ENCODE measurements around the gene TWSG1.
"Not testable (repeated sequence)": the region's sequence is repeated elsewhere in the genome, so short reads cannot be mapped to it uniquely, and the experiment has no call there.

TWSG1 gene

DNA sequence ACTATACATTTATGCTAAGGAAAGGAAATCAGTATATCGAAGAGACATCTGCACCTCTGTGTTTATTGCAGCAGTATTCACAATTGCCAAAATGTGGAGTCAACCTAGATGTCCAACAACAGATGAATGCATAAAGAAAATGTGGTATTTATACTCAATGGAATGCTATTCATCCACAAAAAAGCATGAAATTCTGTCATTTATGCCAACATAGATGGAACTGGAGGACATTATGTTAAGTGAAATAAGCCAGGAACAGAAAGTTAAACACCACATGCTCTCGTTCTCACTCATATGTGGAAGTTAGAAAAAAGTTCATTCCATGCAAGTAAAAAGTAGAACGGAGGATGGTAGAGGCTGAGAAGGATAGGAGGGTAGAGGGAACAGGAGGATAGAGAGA is 59.5 kb downstream of the TWSG1 start:
- no peak for DNase-seq

DNA sequence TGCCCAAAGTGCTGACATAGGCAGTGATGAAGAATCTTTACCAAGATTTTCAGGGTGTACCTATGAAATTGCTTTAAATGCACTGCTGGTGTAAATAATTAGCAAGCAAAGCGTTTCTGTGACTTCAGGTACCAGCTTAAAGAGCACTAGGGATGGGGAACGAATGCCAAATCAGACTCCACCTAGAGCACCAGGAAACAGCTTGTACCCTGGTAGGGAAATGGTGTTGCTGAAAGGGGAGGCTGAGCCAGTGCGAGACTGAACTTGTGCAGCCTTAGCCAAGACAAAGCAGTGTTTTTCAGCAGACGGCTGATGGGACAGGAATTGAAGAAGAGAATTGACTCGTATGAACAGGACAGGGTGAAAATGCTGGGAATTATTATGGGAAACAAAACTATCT is 65.6 kb downstream of the TWSG1 start:
- no peak for DNase-seq

DNA sequence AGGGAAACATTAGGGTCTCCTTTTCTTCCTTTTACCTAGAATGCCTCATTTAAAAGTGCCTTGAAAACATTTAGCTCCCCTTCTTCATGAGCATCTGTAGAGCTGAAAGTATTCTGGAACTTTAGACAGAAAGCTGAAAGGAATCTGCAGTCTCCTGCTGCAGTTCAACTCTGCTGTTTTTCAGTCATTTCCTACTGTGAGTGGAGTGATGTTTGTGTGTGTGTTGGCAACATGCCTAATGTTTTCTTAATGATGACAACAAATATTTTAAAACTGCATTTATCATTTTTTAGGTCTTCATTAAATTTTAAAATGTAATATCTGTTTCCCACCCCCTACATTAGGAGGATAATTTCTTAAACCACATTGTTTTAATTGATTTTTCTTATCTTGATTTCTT is 66.6 kb downstream of the TWSG1 start:
- DNase-seq: no peak

DNA sequence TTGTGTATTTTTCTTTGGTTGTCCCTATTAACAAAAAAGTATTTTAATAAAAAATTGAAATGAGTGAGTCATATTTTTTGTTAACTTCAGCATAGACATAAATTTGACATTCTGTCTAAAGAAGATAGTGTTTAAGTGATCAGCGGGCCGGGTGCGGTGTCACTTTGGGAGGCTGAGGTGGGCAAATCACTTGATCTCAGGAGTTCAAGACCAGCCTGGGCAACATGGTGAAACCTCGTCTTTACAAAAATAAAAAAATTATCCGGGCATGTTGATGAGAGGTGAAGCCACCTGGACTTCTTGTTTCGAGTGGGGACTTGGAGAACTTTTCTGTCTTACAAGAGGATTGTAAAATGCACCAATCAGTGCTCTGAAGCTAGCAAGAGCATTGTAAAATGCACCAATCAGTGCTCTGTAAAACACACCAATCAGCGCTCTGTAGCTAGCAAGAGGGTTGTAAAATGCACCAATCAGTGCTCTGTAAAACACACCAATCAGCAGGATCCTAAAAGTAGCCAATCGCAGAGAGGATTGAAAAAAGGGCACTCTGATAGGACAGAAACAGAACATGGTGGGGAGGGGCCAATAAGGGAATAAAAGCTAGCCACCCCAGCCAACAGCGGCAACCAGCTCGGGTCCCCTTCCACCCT is 67.9 kb downstream of the TWSG1 start:
- DNase-seq: not testable (repeated sequence)

DNA sequence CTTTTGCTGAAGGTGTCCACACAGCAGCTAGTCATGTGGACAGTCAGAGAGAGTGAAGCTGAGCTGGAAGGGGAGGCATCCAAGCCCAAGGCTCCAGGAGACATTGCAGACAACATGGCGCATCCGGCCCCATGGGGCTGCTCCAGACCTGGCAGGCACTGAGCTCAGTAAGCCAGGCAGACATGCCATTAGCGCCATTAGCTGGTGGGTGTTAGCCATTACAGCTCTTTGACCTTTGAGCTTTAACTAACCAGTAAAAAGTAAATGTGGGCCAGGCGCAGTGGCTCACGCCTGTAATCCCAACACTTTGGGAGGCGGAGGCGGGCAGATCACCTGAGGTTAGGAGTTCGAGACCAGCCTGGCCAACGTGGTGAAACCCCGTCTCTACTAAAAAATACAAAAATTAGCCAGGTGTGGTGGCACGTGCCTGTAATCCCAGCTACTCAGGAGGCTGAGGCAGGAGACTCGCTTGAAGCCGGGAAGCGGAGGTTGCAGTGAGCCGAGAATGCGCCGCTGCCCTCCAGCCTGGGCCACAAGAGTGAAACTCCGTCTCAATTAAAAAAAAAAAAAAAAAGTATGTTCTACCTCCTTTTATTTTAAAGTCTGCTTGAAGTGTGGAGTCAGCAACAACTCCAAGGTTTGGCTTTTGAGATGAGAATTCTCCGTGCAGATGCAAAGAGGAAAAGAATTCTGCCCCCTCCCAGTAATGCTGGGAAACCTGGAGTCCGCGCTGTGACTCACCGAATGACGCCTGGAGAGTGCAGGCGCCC is 69.4 kb downstream of the TWSG1 start:
- DNase-seq: no peak

DNA sequence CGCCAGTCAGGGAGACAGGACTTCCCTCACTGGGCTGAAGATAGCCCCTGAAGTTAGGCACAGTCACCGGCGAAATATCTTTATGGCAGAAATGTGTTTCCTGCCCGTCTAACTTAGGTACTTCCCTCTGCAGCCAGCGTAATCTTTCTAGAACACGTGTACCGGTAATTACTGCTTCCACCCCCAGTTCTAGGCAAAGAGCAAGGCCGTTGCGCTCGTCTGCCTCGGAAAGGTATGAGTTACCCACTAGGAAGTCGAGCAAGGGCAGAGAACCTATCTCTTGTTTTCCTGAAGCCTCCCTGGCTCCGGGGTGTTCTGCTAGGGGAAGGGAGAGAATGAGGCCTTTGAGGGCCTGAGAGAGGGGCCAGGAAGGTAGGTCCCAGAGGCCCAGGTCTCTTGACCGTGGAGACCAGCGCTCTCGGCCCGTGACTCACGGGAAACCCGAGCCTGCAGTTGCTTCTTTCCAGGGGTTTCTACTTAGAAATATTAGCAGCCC is 70.0 kb downstream of the TWSG1 start:
- DNase-seq: no peak

DNA sequence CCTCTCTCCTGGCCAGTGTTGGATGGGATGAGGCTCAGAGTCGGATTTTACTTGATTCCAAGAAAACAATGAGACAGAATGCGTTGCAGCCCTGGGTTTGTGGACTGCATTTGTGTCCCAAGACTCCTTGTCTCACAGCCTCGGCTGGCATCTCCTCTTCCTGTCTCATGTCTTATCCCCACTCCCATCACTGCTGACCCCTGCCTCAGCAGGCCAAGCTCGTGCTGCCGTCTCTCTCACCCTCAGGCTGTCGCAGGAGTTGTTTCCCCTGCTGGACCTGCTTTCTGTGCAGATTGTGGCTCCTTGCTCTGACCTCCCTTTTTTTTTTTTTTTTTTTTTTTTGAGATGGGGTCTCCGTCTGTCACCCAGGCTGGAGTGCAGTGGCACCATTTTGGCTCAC is 70.6 kb downstream of the TWSG1 start:
- no peak for DNase-seq

DNA sequence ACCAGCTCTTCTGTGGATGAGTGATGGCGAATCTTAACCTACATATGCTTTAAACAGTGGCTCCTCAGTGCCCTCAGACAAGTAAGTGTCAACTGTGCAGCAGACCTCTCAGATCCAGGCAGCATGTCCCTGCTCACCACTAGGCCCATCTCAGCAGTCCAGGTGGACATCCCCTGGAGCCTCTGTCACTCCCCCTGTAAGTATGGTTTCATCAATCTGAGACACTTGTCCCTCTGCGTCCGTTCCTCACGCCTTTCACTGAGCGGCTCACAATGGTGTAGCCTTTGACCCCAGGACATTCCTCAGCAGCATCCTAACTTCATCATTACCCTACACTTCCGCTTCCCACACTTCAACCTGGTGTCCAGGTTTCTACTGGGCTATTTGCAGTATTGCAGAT is 71.4 kb downstream of the TWSG1 start:
- DNase-seq: no peak

DNA sequence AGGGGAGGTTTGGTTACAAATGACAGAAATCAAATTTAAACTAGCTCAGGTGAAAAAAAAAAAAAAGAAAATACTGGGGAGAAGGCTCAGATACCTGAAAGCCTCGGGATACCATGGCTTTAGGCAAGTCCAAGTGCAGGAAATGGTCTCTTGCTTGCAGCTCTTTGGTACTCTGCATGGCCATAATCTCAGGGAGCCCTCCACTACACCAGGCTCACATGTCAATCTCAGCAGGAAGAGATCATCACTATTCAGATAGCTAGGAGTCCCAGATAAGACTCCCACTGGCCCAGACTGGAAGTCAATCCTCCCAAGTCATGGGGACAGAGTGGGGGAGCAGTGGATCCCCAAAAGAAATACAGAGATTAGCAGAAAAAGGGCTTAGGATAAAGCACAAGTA is 75.9 kb downstream of the TWSG1 start:
- no peak for DNase-seq

DNA sequence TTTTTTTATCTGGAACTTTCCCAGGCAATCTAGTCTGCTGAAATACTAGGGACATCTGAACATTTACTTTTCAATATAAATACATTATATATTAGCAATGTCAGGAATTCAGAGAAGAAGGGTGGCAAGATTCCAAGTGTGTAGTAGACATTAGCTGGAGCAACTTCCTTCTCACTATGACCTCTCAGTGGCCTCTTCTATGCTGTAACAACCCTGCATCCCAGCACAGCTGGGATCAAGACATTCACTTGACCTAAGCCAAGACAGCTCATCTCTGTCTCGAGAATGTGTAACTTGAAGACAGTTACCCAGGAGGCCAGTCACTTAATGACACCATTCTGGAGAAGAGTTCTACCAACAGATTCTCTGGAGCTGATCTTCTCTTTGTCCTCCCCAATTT is 79.0 kb downstream of the TWSG1 start:
- no peak for DNase-seq

DNA sequence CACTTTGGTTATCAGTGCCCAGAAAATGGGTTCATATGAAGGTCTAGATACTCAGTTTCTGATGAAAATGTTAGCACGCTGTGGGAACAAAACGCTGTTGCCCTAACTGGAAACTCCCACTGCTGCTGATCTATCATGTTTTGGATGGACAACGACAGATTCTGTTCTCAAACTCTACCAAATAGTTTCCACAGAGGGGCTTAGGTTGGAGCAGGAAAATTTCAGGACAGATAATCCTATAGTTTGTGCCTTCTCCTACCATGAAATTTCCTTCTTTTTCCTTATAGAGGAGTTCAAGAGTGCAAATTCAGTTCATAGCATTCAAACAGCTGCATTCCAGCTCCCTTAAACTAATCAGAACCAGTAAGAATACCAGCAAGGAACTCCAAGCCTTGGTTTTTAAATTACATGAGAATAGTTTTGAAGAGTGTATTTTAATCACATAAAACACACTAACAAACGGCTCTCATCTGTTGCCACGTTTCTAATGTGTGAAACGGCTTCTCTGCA is 82.0 kb downstream of the TWSG1 start:
- no peak for DNase-seq

DNA sequence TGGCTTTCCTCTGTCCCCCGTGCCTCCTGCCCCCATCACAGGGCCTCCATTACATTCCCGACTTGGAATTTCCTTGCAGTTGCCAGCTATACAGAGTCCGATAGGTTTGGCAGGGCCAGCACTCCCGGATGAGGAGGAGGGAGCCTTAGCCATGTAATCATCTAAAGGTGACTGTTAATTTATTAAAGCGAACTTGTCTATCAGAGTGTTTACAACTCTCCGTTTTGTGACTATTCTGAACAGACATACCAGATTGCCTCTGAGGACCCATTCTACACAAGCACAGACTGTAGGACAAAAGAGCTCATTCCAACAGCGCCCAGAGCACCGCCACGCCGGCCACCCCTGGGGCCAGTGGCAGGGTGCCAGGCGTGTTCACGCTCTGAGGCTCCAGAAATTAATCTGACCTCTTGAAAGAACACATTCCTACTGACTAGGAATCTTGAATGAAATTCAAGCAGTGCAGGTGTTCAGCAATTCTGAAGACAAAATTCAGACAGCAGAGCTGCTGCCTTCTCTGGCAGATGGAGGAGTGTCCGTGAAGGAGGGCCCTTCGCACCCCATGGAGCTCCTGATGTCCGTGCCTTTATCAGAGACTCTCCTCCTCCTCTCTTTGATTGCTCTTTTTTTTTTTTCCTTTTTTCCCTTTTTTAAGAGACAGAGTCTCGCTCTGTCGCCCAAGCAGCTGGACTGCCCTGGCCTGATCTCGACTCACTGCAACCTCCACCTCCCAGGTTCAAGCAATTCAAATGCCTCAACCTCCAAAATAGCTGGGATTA is 82.7 kb downstream of the TWSG1 start:
- DNase-seq: no peak

DNA sequence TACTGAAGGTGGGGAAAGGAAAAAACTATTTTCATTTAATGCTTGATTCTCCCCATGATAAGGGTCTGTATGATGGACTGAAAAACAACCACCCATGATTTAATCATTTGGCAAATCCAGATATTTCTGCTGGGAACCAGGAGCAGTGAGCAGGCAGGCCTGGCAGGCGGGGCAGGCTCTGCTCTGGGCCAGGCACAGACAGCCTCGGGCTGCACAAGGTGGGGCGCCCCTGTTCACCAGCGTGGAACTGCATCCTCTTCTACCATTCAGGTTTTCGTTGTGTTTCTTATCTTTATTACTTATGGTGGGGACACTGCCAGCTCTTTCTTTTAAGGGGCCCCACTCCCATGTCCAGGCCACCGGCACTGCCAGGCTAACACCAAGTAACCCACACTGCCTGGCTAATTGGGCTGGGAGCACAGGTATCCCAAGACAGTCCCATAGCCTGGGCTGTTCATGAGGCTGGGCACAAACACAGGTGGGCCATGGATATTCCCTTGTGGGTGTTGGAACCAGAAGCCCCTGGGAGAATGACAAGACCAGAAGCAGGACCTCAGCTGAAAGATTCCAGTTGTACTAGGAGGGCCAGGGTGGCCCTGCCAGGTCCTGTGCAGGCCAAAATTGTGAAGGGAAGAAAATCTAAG is 83.6 kb downstream of the TWSG1 start:
- no peak for DNase-seq

DNA sequence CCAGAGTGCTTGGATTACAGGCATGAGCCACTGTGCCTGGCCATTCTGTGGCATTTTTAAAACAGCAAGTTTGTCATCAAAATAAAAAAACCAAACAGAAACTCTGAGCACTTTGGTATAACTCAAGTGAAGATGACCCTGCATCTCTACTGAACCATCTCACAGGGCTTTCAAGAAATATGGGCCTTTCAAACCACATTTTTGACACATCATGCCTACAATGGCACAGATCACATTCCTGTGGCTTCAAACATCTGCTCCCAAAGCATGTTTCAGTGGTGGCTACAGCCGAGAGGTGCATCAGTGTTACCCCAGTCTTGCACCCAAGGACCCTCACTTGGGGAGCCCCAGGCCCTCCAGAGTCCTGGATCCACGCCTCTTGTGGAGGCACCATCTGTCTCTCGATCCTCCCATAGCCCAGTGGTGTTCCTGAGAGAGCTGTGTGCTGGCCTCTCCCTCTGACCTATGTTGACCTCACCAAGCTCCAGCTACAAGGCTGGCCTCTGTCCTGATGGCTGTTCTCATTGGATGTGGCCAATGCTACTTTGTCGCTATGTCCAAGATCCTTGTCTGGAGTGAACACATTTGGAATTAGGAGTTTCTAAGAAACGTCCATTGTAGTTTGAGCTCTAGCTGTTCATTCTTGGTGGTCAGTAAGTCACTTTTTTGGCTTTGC is 85.5 kb downstream of the TWSG1 start:
- no peak for DNase-seq

DNA sequence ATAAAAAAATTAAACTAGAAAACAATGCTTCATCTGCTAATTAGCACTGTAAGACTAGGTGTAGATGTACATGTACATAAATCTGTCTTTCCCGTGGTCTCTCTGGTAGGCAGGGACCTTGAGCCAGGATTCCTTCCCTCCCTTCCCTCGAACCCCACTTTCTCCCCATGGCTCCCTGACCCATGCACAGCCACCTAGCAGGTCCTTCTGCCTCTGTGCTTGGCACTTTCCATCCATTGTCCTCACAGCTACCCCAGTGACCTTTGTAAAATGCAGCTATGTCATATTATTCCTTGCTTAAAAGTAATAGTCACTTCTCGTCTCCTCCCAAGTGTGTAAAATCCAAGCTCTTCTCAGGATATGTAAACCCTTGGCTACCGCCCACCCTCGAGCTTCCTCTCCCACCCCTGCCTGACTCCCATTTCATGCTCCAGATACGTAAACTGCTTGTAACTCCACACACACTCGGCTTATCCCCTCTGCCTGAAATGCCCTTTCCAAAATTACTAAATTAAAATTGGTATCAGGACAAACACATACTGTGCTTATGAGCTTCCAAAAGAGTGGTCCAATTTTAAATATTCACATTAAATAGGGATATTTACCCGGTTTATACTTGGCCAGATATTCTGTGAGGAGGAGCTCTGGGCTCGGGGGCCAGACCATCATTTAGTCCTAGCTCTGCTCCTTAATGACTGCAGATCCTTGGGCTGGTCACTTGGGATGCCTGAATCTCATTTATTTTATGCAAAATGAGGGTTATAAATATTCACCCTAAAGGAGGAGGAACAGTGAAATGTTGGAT is 86.7 kb downstream of the TWSG1 start:
- DNase-seq: no peak

DNA sequence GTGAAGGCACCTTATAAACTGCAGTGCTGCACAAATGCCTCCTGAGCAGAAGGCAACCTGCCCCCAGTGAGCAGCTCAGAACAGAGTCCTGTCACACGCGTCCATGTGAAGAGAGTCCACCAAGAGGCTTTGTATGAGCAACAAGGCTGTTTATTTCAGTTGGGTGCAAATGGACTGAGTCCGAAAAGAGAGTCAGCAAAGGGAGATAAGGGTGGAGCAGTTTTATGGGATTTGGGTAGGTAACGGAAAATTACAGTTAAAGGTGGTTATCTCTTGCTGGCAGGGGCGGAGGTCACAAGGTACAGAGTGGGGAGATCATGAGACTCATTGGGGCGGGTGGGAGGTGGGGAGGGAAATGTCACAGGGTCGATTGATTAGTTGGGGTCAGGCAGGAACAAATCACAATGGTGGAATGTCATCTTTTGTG is 87.3 kb downstream of the TWSG1 start:
- DNase-seq: no peak

DNA sequence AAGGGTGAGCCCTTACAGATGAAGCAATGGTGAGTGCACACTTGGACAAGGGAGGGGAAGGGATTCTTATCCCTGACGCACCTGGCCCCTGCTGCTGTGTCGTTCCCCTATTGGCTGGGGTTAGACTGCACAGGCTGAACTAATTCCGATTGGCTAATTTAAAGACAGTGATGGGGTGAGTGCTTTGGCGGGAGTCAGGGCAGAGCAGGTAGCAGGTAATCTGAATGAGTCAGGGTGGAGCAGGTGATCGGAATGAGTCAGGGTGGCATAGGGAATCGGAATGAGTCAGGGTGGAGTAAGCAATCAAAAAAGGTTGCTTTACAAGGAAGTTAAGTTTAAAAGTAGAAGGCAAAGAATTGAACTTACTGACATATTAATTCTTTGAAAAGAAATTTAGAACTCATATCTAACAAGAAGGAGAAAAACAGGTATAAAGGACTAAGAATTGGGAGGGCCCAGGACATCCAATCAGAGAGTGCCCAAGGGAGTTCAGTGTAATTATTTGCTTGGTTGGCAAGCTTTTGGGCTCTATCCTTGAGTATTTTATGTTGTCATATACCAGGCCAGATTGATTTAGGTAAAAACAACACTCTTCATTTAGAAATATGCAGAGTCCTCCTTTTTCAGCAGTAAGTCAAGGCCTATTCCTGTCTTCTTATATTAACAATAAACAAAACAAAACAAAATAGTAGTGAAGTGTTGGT is 88.4 kb downstream of the TWSG1 start:
- DNase-seq: no peak

DNA sequence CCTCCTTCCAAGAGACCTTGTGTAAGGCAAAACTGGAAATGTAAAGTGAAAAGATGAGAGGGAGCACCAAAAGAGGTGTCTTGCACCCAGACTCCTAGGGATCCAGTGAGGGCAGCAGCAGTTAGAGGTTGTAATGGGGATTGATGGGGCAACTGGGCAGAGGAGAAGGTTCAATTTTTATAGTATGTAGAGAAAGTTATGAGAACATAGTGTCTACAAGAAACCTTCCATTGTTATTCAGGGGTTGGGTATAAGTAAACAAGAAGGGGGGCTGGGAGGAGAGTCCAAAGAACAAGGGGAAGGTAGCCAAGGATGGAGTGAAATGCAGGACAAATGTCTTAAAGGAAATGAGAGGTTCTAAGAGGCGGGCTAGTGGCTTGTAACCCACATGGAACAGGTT is 89.1 kb downstream of the TWSG1 start:
- DNase-seq: not testable (repeated sequence)

DNA sequence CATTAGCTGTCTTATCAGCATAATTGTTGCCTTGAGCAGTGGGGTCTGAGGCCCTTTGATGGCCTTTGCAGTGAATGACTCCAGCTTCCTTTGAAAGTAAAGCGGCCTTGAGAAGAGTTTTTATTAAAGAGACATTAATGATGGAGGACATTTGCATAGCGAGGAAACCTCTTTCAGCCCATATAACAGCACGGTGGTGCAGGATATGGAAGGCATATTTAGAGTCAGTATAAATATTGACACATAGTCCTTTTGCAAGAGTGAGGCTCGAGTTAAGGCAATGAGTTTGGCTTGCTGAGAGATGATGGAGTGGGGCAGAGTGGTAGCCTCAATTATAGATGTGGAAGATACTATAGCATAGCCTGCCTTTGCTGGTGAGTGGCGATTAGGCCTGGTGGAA is 89.7 kb downstream of the TWSG1 start:
- not testable (repeated sequence) for DNase-seq

DNA sequence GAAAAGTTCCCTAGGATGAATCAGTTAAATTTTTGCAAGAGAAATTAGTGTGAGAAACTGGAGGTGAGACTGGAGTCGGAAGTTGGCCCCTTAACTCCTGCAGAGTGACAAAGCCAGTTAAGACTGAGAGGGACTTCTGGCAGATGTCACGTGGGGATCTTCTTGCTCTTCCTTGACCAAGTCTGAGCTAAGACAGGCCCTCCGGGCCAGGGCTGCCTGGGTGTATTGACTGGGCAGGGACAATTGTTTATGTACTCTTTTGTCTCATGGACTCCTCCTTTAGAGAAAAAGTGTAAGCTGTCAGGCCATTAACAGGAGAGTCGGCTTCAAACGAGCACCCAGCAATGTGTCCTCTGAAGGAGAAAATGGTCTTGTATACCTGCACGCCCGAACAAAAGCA is 92.2 kb downstream of the TWSG1 start:
- DNase-seq: no peak

DNA sequence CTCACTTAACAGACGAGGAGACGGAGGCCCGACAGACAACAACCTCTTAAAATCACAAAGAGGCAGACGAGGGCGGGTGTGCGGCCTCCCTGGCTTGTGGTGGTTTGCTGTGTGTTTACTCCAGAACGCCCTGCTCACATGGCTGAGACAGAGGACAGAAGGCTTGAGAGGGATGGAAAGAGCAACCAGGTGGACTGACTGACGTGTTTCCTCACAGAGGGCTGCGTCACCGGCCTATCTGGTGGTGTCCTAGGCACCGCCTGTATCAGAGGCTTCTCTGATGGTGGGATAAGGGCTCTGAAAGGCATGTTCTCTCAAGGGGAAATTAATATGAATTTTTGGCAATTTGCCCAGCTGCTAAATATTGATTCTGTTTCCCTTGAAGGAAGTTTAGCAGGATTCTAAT is 93.7 kb downstream of the TWSG1 start:
- no peak for DNase-seq

All from NCI-H187 (cell line).